ENCODE results near the gene SNX15.

The SNX15 gene

GRCh38 chr11:65084598-65085375 lies 57.5 kb downstream of the SNX15 start:
- DNase-seq (ENCODE audit: low read depth, low spot score) = no peak

GRCh38 chr11:65085446-65085845 lies 58.2 kb downstream of the SNX15 start:
- DNase-seq (ENCODE audit: low read depth, low spot score) = no peak

DNA sequence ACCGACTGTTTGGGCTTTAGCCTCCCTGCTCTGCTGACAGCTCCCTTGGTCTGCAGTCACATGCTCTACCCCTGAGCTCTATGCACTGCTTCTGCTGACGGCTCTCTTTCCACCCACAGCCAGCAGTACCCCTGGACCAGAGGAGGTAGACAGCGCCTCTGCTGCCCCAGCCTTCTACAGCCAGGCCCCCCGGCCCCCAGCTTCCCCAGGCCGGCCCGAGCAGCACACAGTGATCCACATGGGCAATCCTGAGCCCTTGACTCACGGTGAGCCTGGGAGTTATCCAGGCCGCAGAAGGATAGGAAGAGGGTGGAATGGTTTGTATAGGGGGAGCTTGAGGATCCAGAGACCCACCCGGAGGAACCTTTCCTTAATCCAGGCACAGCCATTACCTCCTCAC lies 59.6 kb downstream of the SNX15 start:
- DNase-seq (ENCODE audit: low read depth, low spot score) = no peak

DNA sequence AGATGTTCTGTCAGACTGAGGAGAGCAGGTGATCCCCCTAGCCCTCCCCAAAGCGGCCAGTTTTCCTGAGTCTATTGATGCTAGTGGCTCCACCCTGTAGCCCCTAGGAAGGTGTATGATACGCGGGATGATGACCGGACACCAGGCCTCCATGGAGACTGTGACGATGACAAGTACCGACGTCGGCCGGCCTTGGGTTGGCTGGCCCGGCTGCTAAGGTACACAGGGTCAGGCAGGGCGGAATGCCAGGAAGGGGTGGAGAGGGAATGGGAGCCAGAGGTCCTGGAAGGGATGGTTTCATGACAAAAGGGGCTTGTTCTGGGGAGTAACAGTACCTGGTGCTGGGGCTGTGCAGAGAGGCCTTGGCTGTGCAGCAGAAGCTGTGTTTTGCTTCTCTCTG lies 60.0 kb downstream of the SNX15 start:
- DNase-seq (ENCODE audit: low read depth, low spot score) = no peak

DNA sequence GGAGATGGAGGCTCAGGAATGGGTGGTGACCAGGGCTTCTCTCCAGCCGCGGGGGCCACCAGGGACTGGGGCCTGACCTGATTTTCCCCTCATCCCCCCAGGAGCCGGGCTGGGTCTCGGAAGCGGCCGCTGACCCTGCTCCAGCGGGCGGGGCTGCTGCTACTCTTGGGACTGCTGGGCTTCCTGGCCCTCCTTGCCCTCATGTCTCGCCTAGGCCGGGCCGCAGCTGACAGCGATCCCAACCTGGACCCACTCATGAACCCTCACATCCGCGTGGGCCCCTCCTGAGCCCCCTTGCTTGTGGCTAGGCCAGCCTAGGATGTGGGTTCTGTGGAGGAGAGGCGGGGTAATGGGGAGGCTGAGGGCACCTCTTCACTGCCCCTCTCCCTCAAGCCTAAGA lies 60.6 kb downstream of the SNX15 start:
- DNase-seq (ENCODE audit: low read depth, low spot score) = no peak

DNA sequence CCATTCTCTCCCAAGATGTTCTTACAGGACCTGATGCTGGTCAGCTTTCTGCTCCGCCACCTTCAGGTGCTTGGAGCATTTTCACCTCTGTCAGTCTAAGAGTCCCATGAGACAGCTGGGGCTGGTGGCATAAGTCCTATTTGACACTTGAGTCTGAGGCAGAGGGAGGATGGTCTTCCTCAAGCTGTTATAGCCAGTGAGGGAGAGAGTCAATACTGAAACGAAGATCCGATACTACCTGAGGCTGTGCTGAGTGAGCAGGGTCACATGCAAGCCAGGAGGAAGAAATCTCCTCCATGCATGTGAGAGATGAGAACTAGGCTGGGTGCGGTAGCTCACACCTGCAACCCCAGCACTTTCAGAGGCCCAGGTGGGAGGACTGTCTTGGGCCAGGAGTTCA lies 62.4 kb downstream of the SNX15 start:
- no peak for DNase-seq (ENCODE audit: low read depth, low spot score)
